GM19351 (cell line): ENCODE data around the gene KRT9.
"Not testable (repeated sequence)": the region's sequence is repeated elsewhere in the genome, so short reads cannot be mapped to it uniquely, and the experiment has no call there.

Source experiments
- ATAC-seq: cut with Tn5 transposase; IDR thresholded peaks from one replicate; pipeline ENCODE4 v1.9.1; 2021; ENCODE audit warnings: mild to moderate bottlenecking, moderate library complexity; ENCODE audit not compliant: unreplicated experiment

The KRT9 gene

DNA sequence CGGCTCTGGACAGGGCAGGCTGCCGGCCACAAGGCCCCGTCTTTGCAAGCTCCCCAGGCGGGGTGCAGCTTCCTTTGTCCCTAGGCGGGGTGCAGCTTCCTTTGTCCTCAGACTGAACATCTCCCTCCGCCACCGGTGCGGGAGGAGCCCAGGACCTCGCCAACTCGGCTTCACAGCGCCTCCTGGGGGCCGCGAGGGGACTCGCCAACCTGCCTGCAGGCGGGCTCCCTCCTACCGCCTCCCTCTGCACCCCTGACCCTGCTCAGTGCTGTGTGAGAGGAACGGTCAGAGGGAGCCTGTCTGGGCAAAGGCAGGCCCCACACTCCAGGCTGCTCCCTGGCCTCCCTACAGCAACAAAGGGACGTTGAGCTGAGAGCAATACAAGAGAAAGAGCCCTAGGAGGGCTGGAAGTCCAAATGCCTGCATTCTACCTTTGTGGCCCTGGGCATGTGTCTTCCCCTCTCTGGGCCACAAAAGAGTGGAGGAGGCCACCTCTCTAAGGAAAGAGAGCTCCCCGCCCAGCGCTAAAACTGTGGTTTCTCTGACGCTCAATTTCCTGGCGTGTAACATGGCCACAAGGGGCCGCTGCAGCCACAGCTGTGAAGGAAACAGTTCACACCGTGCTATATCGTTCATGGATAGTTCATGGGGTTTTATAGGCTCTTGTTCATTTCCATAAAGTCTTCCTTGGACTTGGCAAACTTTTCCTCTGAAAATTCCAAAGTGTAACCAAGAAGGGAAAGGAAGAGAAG lies 22.8 kb downstream of the KRT9 start:
- peak; percentile 43 for ATAC-seq

DNA sequence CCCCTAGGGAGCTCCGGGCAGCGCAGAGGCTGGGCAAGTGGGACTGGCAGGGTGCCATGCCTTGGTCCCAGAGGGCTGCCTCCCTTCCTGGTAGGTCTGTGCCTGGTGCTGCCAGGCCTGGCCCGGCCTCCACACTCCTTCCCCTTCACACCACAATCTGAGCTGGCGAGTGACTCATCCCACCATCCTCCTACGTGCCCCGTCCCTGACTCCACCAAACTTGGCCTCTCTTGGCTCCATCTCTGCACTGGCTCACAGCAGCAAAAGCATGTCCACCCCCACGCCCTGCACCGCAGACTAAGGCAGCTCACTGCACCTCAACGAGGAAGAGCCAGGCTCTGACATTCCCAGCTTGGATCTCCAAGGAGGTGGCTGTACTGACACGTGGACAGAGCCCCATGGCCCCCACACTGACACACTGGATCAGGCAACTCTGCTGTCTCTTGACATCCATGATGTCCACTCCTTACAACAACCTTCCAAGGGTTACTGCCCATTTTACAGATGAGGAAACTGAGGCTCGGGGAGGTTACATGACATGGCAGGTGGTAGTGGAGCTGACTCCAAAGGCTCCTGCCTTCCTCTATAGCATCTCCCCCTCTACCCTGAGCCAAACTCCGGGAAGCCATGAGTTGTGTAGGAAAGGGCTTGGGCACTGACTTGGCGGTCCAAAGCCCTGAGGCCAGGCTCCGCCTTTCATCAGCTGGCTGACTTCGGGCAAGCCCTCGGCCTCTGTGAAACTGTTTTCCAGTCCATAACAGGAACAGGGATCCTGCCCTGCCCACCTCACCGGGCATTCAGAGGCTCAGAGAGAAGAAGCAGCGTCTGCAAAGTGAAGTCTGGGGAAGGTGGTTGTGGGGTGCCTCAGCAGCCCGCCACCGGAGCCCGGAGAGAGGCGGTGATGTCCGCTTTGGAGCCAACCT lies 23.7 kb downstream of the KRT9 start:
- ATAC-seq: no peak

DNA sequence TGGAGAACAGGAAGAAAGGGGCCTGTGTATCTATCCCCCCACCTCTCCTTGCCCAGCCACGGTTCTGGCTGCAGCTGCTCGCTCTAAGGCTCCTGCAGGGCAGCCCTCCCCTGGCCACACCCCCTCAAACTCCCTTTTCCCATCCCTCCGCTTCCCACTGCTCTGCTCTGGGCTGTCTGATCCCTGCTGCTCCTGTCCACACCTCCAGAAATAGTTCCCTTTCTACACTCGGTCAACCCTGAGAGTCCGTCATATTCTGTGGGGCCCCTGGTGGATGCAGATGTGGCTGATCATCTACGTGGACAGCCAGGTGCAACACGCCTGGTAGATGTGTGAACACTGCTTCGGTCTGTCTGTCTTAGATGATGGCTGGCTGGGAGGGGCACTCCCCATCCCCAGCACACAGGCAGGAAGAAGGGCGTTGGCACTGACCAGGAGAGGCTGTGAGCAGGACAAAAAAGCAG lies 24.4 kb downstream of the KRT9 start:
- no peak for ATAC-seq

DNA sequence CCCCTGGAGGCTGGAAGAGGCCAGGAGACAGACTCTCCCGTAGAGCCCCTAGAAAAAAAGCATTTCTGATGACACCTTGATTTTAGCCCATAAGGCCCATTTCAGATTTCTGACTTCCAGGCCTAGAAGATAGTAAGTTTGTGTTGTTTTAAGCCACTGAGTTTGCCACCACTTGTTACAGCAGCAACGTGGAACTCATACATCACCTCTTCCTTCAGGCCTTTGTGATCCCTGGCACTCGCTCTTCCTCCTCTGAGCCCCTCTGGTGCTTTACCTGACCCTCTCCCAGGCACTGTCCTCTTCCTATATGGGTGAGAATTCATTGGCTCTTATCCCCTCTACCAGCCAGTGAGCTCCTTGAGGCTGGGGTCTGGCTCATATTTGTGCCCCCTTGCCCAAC lies 25.0 kb downstream of the KRT9 start:
- ATAC-seq: no peak

DNA sequence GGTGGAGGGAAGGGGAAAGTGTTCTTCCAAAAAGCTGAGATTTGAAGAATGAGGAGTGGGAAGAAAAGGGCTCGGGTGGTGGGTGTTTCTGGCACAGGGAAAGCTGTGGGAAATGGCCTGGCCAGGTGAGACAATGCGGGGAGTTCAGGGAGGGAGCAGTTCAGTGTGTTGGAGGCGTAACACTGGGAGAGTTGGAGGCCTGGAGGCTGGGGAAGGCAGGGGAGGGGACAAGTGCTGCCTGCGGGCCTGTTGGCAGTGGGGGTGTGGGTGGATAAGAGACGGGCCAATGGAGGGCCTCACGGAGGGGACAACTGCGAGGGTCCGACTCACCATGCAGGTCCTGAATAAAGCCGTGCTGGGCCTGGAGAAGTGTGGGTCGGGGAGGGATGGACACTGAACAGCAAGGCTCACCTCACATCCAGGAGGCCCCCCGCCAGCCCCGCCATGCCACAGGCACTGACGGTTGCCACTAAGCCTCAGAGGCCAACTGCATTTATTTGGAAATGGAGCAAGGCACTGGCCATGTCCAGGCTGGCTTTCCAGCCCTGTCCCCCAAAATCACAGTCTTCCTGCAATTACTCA lies 25.9 kb downstream of the KRT9 start:
- ATAC-seq: no peak

DNA sequence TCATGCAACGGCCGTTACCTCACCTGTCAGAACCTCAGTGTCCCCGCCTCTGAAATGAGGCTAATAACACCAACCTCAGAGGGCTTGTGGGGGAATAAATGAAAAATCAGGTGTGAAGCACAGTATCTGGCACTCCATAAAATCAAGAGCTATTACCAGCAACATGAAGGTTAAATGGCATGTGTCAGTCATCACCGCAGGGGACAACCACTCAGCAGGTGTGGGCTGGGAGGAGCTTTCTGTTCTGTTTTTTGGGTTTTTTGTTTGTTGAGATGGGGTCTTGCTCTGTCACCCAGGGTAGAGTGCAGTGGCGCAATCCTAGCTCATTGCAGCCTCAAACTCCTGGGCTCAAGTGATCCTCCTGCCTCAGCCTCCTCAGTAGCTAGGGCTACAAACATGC lies 26.9 kb downstream of the KRT9 start:
- no peak for ATAC-seq

DNA sequence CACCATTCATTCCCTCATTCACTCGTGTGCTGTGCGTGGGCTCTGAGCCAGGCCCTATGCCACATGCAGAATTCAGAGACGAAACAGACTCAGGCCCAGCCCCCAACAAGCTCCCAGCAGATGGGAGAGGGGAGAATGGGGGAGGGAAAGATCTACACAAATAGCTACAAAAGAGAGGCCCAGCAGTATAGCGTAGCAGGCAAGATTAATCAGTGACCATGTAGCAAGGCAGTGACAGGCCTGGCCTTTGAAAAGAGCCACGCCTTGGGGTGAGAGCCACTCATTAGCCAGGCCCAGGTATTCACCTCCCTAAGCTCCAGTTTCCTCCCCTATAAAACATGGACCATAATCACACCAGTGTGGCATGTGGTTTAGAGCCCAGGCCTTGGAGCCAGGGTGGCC lies 27.4 kb downstream of the KRT9 start:
- no peak for ATAC-seq

DNA sequence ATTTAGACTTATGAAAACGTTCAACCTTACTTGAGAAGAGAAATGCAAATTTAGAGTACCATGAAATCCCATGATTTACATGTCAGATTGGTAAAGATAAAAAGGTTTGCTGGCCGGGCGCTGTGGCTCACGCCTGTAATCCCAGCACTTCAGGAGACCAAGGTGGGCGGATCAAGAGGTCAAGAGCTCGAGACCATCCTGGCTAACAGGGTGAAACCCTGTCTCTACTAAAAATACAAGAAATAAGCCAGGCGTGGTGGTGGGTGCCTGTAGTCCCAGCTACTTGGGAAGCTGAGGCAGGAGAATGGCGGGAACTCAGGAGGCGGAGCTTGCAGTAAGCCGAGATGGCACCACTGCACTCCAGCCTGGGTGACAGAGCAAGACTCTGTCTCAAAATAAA lies 29.1 kb downstream of the KRT9 start:
- not testable (repeated sequence) for ATAC-seq

DNA sequence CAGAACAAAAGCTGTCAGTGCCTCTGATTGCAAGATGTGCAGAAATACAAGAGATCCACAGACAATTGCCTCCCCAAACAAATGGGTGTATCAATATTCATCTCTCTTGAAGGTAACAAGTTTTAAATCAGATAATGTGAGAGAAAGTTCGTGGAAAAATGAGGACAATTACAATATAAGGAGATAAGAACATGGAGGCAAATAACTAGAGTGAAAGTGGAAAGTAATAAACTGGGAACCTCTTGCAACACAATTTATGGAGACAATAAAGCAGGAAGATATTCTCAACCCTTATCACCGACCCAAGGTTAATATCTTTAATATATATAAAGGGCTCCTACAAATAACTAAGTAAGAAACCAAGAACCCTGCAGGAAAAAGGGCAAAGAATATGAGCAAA lies 29.5 kb downstream of the KRT9 start:
- ATAC-seq: no peak

DNA sequence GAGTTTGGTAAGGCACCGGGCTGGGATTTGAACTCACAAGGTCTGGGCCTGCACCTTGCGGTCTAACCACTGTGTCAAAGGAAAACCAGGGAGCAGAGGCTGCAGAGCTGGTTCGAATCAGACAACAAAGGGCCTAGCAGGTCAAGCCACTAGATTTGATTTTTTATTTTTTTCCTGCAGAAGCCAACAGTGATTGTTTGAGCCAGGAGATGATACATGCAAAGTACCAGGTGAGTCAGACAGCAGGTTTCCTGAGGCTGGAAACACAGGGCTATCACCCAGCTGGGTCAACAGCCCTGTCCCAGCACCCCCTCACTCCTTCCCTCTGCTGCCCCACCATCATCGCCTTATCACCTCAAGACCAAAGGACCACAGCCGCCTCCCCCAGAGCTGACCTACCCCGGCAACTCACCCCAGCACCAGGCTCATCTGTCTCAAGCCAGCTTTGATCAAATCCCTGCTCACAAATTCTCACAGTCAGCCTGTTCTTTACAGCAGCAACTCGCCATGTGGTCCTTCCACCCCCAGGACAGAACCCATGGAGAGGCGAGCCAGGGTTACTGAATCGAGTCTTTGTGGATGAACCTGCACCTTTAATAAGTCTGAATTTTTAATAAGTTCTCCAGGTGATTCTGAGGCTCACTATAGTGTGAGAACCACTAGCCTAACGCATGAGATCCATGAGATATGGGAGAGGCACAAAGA lies 30.8 kb downstream of the KRT9 start:
- ATAC-seq: no peak

DNA sequence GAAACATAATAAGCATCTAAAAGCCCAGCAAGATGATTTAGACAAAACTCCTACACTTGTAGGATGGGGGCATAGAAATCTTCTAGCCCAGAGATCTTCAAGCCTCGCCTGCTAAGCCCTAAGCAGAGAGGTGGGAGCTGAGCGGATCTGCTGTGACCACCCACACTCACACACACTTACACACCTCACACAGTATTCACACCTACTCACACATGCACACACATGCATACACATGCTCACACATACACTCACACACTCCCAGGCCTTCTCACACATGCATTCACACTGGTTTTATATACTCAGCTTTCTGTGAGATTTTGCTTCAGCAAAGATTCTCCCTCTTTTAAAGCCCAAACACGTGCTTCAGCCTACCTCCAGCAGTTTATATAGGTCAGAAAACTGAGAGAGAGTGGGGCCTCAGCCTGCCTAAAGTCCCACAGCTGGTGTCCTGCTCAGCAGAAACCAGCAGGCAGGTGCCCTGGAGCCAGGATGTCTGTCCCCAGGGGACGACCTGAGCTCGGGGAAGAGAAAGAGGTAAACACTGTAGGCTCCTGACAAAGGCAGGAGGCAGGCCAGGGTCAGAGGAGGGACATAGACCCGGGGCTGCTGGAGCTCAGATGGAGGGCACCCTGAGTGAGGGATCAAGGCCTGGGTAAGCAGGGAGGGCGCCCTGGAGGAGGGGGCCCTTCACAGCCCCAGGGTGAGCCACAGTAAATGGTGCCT lies 31.7 kb downstream of the KRT9 start:
- ATAC-seq: no peak

DNA sequence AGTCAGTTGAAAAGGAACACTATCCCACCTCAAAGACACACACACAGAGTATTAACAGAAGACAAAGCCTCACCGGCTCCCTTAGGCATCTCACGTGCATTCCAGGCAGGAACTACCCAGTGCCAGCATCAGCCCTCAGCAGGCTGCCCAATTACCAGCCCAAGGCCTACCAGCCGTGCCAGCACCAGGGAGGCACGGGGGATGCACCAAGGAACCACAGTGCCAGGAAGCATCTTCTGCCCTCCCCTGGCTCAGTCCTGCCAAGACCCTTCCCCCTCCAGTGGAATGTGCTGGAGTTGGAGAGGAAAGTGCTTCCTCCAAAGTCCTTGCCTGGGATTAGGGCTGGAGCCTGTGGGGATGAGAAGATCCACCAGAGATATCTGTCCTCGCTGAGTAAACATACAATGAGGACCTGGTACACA lies 32.8 kb downstream of the KRT9 start:
- ATAC-seq: no peak

DNA sequence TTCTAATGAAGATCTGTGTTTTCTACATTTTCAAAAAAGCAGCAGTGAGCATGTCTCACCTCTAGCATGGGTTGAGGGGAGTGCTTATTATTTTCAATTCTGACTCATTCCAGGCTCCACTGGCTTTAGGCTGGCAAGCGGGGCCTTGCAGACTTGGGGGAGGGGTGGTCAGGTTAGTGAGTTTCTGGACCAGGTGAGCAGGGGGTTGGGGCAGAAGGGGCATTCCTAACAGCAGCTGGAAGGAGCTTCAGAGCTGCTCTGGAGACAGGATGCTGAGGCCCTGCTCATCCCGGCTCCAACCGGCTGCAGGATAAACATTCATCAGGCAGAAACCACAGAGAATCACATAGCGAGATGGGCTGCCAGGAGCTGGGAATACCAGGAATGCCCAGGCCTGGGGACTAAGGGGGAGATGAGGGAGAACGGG lies 33.3 kb downstream of the KRT9 start:
- ATAC-seq: no peak

DNA sequence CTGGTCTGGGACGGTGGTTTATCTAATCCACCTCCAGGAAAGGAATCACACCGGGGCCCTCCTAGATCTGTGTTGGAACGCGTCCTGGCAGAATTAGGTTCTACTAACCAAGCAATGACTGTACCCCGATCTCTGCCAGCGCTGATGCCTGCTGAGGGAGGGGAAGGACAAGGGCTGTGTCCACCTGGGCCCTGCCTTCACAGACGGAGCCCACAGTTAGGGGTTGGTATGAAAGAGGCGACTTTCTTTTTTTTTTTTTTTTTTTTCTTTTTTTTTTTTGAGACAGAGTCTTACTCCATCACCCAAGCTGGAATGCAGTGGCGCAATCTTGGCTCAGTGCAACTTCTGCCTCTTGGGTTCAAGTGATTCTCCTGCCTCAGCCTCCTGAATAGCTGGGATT lies 33.9 kb downstream of the KRT9 start:
- no peak for ATAC-seq

DNA sequence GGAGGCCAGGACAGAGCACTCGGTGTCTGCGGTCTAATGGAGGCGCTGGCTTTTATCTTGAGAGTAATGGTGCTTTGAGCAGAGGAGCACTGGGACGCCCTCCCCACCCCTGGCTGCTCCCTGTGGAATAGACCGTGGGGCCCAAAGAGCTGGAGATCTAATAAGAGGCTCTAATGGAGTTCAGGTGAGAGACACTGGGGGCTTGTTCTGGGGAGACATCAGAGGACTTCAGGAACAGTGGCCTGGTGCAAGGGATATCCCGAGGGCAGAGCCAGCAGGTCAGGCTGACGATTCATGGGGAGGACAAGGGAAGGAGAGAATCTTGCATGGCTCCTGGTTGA lies 34.3 kb downstream of the KRT9 start:
- no peak for ATAC-seq

DNA sequence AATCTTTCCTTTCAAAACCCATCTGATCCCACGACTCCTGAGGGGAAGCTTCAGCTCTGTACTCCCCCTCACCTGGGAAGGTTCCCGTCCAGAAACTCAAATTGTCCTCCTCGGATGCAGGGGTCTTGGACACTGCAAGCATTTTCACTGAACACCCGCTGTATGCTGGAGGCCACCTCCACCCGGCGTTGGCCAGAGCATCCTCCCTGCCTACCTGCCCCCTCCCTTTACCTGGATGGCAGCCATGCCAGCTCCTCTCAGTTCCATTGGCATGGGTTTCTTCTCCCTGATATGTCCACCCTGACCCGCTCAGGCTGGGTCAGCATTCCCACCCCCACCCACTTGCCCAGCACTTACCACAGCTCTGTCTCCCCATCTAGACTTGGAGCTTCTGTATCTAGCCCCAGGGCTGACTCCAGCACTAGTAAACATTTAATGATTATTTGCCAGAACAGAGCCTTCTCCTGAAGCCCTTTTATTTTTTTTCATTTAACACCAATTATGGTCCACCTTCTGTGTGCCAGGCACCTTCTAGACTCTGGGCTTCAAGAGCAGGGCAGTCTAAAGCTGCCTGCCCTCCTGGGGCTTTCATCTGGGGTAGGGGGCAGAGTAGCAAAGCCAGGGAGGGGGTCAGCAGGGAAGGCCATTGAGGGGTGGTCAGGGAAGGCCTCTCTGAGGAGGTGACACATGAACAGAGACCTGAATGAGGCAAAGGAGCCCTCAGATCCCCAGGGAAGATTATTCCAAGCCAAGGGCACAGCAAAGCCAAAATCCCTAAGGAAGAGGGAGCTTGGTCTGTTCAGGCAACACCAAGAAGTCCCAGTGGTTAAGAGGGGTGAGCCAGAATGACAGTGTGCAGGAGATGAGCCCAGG lies 34.9 kb downstream of the KRT9 start:
- ATAC-seq: no peak

DNA sequence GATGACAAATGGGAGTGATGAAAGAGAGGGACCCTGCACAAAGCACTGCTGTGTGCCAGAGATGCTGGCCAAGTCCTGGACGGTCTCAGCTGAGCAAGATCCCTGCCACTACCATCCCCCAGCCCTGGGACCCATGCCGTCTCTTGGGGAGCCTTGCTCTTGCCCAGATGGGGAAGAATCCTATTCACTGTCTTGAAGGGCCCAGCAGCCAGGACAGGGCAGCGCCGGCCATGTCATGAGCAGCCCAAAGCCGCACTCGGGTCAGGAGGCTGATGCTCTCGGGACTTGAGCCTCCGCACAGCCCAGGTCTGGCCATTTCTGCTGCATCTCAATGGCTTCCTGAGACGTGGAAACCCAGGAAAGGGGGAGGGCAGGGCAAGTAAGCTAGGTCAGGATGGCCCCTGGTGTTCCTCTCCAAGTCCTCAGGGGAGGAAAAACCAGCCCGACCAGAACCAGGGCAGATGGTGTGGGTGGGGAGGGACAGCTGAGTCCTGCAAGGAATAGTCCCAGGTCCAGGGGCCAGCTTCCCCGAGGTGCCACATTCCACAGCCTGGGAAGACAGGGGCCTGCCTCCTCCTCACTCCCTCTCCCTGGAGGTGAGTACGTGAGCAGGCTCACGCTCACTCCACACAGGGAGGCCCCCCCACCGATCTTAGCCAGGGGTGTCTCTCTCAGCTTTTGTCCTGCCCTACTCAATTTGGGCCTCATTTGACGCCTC lies 35.9 kb downstream of the KRT9 start:
- ATAC-seq: no peak

DNA sequence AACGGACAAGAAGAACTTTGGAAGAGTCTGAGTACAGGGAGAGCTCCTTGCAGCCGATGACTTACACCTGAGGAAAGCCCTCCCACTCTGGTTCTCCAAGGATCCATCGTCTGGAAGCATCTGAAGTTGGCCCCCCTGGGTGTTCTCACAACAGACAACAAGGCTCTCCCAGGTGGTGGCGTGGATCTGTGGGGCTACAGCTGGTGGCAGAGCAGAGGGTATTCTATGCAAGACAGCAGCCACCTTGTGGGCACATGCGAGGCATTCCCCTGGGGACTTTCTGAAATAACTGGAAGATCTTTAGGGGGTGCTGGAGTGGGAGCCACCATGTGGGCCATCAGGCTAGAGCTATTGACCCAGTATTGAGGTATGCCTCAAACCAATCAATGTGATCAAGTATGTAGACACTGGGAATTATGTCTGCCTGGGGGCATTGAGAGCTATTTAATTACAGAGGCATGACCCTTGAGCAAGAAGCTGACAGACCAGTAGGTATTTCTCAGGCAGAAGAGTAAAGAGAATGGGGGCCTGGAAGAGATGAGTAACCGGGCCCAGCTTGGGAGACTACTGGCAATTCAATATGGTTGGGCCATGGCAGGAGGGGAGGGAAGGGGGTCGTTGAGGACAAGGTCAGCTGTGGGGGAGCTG lies 36.8 kb downstream of the KRT9 start:
- no peak for ATAC-seq
